Panc1 (cell line): ENCODE measurements around the gene PFKL.
"Not testable (repeated sequence)": the region's sequence is repeated elsewhere in the genome, so short reads cannot be mapped to it uniquely, and the experiment has no call there.

Experiments used
- CTCF ChIP-seq: fragments of 450-650 bp; IDR thresholded peaks from 2 replicates; pipeline ENCODE4 v1.5.1; 2017; ENCODE audit warnings: mild to moderate bottlenecking
- POLR2AphosphoS5 ChIP-seq: IDR thresholded peaks from 2 replicates; pipeline ENCODE4 v1.6.1; 2012; ENCODE audit warnings: mild to moderate bottlenecking, low read depth, low read length, moderate library complexity

GRCh38 chr21:44342981-44343380, 43.1 kb downstream of the PFKL start:
- not testable (repeated sequence) for TF ChIP-seq POLR2AphosphoS5, CTCF
